Stimulated activated CD8-positive, alpha-beta memory T cell treated with anti-CD3 and anti-CD28 coated beads, Interleukin-7, amount 100 ng/mL, for 1 hour (primary cell): Measurements from ENCODE around the gene TBATA.

Source experiments
- DNase-seq, 2 donors: peaks; one replicate each; pipeline ENCODE4 v3.0.0-alpha.2; 2020; ENCODE audit warnings: low read depth in 2 of 2

The TBATA gene

GRCh38 chr10:70761727-70762350 is 23.3 kb downstream of the TBATA start:
- no peak for DNase-seq

GRCh38 chr10:70761031-70761601 is 24.1 kb downstream of the TBATA start:
- no peak for DNase-seq

GRCh38 chr10:70760271-70760787 is 24.8 kb downstream of the TBATA start:
- DNase-seq: no peak

GRCh38 chr10:70759781-70760180 is 25.4 kb downstream of the TBATA start:
- no peak for DNase-seq

- DNase-seq: peak; percentile 42 to 54
Observed at GRCh38 chr10:70758757-70759514, 26.2 kb downstream of the TBATA start.

DNA sequence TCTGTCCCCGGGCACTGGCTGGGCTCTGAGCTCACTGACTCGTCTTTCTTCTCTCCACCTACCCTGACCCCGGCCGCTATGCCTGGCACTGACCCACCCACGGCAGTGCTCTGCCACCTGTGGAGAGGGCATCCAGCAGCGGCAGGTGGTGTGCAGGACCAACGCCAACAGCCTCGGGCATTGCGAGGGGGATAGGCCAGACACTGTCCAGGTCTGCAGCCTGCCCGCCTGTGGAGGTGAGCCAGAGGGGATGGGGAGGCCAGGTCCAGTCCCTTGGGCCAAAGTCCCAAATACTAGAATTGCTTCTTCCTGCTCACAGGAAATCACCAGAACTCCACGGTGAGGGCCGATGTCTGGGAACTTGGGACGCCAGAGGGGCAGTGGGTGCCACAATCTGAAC is 27.3 kb downstream of the TBATA start:
- no peak for DNase-seq

DNA sequence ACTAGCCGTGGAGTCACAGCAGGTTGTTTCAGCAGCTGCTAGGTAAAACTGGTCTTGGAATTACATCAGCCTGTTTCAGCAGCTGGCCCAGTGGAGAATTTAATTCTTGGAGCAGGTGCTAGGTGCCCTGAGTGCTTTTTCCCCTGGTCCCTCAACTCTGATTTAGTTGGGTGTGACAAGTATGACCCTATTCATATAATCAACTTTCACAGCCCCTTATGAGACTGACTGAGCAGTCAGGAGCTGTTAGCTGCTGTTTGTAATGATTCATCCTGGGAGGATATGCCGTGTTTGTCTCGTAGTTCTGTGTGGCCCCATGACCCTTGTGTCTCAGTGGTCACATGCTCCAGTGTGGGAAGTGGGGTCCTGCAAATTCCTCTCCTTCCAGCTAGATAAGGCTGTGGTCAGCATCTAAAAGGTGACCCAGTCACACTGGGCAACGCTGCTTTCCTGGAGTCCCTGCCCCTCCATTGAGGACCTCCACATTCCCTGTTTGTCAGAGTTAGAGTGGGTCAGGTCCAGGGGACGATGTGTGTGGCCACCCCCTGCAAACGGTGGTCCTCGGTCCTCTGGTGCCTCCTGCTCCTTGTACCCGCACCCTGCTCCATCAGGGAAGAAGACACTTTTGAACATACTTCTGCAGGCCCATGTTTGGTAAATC is 28.3 kb downstream of the TBATA start:
- no peak for DNase-seq

GRCh38 chr10:70753841-70754621 is 31.1 kb downstream of the TBATA start:
- DNase-seq: no peak

- DNase-seq: no peak
Observed at GRCh38 chr10:70753026-70753663, 32.0 kb downstream of the TBATA start.

DNA sequence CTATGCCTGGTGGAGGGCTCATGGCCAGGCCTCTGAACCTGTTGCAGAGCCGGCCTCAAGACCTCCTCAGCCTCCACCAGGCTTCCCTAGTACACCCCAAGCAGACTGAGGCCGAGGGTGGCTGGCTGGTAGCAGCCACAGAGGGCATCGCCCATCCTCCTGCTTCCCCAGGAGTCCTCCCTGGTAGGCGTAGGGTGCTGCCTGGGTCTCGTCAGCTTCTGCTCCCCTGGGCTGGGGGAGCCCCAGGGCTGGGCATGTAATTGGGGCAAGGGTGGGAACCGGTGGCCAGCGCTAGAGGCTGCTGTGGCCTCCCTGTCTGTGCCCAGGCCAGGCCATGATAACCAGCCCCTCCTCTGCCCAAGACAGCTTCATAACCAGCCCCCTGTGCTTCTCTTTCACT is 32.6 kb downstream of the TBATA start:
- DNase-seq: no peak

DNA sequence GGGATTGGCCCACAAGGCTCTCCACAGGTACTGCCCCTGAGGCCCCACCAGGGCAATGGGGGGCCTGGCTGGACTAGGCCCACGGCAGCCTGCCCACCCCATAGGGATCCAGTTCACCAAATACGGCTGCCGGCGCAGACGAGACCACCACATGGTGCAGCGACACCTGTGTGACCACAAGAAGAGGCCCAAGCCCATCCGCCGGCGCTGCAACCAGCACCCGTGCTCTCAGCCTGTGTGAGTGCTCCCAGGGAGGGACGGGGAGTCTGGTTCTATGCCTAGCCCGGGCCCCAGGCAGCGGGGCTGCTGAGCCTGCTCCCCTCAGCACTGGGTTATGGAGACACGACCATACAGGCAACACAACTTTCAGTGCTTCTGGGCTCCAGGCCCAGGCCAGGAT is 33.2 kb downstream of the TBATA start:
- DNase-seq: no peak

DNA sequence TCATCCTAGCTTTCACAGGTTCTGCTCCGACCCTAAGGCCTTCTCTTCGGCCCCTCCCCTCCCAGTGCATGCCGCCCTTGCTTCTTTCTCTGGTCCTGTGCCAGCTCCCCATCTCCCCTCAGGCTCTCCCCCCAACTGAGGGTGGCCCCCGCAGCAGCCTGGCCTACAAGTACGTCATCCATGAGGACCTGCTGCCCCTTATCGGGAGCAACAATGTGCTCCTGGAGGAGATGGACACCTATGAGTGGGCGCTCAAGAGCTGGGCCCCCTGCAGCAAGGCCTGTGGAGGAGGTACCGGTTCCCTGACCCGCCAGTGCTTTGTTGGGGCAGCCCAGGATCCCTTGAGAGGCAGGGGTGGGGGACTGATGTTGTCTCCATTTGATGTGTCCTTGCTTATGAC is 33.8 kb downstream of the TBATA start:
- no peak for DNase-seq

- no peak for DNase-seq
Observed at GRCh38 chr10:70750156-70750703, 34.9 kb downstream of the TBATA start.

- no peak for DNase-seq
Observed at GRCh38 chr10:70749756-70750155, 35.4 kb downstream of the TBATA start.

DNA sequence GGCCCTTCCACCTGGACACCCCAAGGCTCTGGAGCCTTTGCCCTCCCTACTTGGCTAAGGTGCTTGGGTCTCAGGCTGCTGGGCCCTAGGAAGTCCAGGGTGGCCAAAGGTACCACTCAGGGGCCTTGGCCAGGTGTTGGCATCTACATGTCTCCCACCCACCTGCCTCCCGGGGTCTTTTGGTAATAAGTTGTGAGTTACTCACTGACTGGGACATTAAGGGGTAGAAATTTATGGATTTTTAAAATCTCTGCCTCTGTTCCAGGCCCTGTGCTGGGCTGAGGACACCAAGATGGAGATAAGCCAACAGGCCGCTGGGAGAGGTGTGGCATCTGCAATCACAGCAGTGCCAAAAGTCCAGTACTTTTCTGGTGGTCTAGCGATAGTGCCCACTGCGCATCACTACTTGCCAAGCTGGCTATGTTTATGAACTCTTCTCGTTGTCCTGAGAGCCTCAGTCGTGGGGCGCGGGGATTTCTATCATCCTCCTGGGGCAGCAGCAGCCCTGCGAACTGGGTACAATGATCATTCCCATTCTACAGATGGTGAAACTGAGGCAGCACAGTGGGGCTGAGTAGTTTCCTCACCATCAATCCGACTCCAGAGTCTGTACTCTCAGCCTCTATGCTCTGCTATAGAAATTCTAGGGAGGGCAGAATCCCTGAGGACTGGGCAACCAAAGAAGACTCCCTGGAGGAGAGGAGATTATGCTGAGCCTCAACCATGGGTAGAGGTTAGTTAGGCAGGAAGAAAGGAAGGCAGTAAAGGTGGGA is 36.2 kb downstream of the TBATA start:
- DNase-seq: no peak

GRCh38 chr10:70748305-70748704 is 36.9 kb downstream of the TBATA start:
- DNase-seq: no peak

DNA sequence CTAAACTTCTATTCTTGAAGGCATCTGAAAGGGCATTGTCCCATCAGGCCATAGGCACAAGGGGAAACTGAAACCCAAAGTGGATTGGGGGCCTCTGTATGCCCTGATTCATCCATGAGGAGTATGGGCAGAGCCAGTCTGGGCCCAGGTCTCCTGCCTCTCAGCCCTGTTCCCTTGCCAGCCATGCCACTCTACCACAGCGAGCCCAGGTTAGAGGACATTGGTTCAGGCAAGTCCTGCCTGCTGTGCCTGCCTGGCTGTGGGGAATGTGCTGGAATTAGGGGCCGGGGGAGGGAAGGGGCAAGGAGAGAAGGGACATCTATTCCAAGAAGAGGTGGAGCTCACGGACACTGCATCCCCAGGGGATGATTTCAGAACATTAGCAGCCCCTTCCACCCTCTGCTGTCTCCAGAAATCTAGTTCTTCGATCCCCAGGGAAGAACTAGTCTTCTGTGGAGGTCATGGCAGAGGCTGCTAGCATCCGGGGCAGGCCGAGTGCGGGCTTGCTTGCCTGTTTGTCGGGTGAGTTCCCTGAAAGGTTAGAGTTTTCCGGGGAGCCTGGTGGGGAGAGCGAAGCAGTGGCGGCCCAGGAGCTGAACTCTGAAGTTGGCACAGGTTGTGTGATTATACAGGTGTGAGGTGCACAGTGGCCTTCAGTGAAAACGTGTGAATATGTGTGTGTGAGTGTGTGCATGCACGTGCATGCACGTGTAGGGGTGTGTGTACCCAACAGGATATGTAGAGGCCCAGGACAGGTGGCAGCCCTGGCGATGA is 37.8 kb downstream of the TBATA start:
- no peak for DNase-seq

DNA sequence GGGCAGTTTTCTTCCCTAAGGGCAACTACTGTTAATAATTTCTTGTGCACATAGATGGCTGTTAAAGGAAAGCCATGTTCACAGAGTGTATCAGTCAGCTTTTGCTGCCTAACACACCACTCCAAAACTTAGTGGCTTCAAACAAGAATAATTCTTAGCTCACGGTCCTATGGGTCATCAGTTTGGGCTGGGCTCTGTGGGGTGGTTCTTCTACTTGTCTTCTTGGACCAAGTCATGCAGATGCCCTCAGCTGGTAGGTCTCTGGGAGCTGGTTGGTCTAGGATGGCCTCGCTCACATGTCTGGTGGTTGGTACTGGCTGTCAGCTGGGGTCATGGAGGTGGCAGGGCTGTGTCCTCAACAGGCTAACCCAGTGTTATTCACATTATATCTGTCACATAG is 39.6 kb downstream of the TBATA start:
- DNase-seq: no peak

GRCh38 chr10:70744617-70745143 is 40.5 kb downstream of the TBATA start:
- DNase-seq: no peak
